Measurements from ENCODE around the gene EPB41L4B. TPM values are rescaled to one million over a fixed set of nuclear protein-coding genes. Genes with fewer than 3 reads are reported as not detected.

The EPB41L4B gene
- total RNA-seq, 1 experiment from 2014 or later = 20.2 TPM

DNA sequence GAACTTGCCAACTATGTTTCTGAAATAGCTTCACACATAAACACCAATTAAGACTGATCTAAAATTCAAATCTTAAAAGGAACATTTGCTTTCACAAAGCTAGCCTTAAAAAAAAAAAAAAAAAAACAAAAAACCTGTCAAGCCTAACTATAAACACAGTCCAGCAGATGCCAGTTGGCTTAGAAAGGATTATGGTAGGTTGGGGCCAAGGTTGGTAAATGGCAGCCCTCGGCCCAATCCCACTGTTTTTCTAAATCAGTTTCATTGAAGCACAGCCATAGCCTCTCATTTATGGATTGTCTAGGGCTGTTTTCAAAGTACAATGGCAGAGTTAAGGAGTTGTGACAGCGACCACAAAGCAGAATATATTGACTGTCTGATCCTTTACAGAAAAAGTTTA is 78.1 kb downstream of the EPB41L4B start:
- TF ChIP-seq, protein P1, sequence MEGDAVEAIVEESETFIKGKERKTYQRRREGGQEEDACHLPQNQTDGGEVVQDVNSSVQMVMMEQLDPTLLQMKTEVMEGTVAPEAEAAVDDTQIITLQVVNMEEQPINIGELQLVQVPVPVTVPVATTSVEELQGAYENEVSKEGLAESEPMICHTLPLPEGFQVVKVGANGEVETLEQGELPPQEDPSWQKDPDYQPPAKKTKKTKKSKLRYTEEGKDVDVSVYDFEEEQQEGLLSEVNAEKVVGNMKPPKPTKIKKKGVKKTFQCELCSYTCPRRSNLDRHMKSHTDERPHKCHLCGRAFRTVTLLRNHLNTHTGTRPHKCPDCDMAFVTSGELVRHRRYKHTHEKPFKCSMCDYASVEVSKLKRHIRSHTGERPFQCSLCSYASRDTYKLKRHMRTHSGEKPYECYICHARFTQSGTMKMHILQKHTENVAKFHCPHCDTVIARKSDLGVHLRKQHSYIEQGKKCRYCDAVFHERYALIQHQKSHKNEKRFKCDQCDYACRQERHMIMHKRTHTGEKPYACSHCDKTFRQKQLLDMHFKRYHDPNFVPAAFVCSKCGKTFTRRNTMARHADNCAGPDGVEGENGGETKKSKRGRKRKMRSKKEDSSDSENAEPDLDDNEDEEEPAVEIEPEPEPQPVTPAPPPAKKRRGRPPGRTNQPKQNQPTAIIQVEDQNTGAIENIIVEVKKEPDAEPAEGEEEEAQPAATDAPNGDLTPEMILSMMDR (IDR thresholded peaks at IDR 0.05; ENCODE audit: unreplicated experiment) = no peak
- no peak overlapping the region for H3K4me3 Mint-ChIP-seq (ENCODE audit: unreplicated experiment)
- H3K36me3 Mint-ChIP-seq (ENCODE audit: insufficient read depth, unreplicated experiment) = peaks cover 34% of the 10 kb centered on the region
- BruUV-seq (replicated peaks) = no TSS peak
- H3K27ac Mint-ChIP-seq (ENCODE audit: low read depth, unreplicated experiment) = no peak overlapping the region
- no peaks in the 10 kb centered on the region for H3K9me3 Mint-ChIP-seq (ENCODE audit: unreplicated experiment)
- intact Hi-C loops (cut with micrococcal nuclease) = no loop called here
- H3K27me3 Mint-ChIP-seq (ENCODE audit: insufficient read depth, unreplicated experiment) = no peaks in the 10 kb centered on the region
- ChIA-PET CTCF (interaction anchor here (0.6 to 1.6 kb wide), 4 partner anchors 16 to 78 kb away, joined by 3 to 8 read pairs (median 4); partner anchors contain the start of gene EPB41L4B), POLR2A (interaction anchor here (0.8 to 1.0 kb wide), 3 partner anchors 10 to 107 kb away, joined by 3 to 4 read pairs (median 3); no protein-coding TSS in a partner anchor)
- H3K4me1 Mint-ChIP-seq (ENCODE audit: insufficient read depth, unreplicated experiment) = peaks cover 28% of the 10 kb centered on the region
- DNase-seq (ENCODE audit: unreplicated experiment) = no peak

DNA sequence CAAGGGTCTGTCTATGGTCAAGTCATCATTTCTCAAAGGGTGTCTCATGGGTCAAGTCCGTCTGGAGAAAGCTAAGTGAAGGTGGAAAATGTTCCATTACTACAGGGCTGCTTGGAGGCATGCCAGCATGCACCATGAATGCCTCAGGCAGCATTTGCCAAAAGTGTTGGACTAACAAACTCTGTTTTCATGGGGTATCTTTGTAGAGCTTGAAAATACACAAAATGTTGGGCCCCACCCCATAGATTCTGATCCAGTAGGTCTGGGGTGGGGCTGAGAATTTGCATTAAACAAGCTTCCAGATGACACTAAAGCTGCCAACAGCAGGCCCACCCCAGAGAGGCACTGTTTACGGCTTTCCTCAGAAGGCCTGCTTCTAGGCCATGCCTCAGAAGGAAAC is 78.8 kb downstream of the EPB41L4B start:
- Mint-ChIP-seq H3K27me3 (ENCODE audit: insufficient read depth, unreplicated experiment) (no peaks in the 10 kb centered on the region), H3K27ac (ENCODE audit: low read depth, unreplicated experiment) (no peak overlapping the region), H3K4me1 (ENCODE audit: insufficient read depth, unreplicated experiment) (peaks cover 34% of the 10 kb centered on the region), H3K36me3 (ENCODE audit: insufficient read depth, unreplicated experiment) (peaks cover 31% of the 10 kb centered on the region), H3K4me3 (ENCODE audit: unreplicated experiment) (no peak overlapping the region), H3K9me3 (ENCODE audit: unreplicated experiment) (no peaks in the 10 kb centered on the region)
- intact Hi-C loops (cut with micrococcal nuclease) = no loop called here
- no TSS peak for BruUV-seq (replicated peaks)
- DNase-seq (ENCODE audit: unreplicated experiment) = no peak
- TF ChIP-seq, protein P1 (IDR thresholded peaks at IDR 0.05; ENCODE audit: unreplicated experiment) = no peak
- ChIA-PET CTCF (interaction anchor here (0.6 to 1.6 kb wide), 4 partner anchors 39 to 79 kb away, joined by 3 to 4 read pairs (median 4); partner anchors contain the start of gene EPB41L4B), POLR2A (interaction anchor here (0.5 kb wide), 1 partner anchor 133 kb away, joined by 3 read pairs; no protein-coding TSS in a partner anchor)

DNA sequence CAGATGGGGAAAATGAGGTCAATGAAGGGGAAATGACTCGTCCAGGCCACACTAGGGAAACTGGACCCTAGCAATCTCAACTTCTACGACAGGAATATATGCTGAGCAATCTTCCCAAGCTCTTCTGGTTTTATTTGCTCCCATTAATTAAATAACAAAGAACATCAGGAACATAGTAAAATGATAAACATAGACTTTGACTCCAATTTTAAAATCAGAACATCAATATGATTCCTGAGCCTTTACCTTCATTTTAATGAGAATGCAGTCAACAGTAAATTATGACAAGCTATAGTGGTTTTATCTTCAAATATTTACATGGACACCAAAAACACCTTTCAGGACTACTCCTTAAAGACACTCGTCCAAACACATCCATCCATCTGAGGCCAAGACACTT is 79.7 kb downstream of the EPB41L4B start:
- intact Hi-C loops (cut with micrococcal nuclease) = no loop called here
- no peaks in the 10 kb centered on the region for H3K9me3 Mint-ChIP-seq (ENCODE audit: unreplicated experiment)
- CTCF ChIA-PET = interaction anchor here (0.8 to 1.2 kb wide), 5 partner anchors 10 to 106 kb away, joined by 3 to 4 read pairs (median 3); no protein-coding TSS in a partner anchor
- TF ChIP-seq, protein P1 (IDR thresholded peaks at IDR 0.05; ENCODE audit: unreplicated experiment) = no peak
- H3K27me3 Mint-ChIP-seq (ENCODE audit: insufficient read depth, unreplicated experiment) = no peaks in the 10 kb centered on the region
- H3K4me1 Mint-ChIP-seq (ENCODE audit: insufficient read depth, unreplicated experiment) = peaks cover 34% of the 10 kb centered on the region
- peaks cover 32% of the 10 kb centered on the region for H3K36me3 Mint-ChIP-seq (ENCODE audit: insufficient read depth, unreplicated experiment)
- H3K4me3 Mint-ChIP-seq (ENCODE audit: unreplicated experiment) = no peak overlapping the region
- no TSS peak for BruUV-seq (replicated peaks)
- H3K27ac Mint-ChIP-seq (ENCODE audit: low read depth, unreplicated experiment) = no peak overlapping the region
- POLR2A ChIA-PET = interaction anchor here (0.8 kb wide), 1 partner anchor 13 kb away, joined by 3 read pairs; no protein-coding TSS in a partner anchor
- no peak for DNase-seq (ENCODE audit: unreplicated experiment)

DNA sequence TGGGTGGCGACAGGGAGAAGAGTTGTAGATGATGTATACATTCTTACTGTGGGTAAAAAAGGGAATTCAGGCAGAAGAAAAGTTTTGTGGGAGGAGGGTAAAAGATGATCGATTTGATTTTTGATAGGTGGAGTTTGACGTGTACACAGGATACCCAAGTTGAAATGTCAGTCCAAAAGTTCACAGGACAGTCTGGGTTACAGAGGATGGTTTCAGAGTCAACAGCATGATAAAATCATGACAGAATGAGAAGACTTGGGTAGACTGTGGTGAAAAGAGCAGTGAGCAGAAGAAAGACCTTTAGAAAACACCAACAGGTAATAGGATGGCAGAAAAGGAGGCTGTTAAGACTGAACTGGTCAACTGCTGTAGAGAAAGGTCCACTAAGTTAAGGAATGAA is 81.6 kb downstream of the EPB41L4B start:
- BruUV-seq (replicated peaks) = no TSS peak
- ChIA-PET CTCF (interaction anchor here (1.5 kb wide), 1 partner anchor 56 kb away, joined by 11 read pairs; no protein-coding TSS in a partner anchor), POLR2A (interaction anchor here (2.2 kb wide), 1 partner anchor 15 kb away, joined by 9 read pairs; no protein-coding TSS in a partner anchor)
- intact Hi-C loops (cut with micrococcal nuclease) = loop anchor here (10.0 kb wide), 1 partner anchor 124 kb away; the partner anchor contains the start of gene TMEM245
- no peaks in the 10 kb centered on the region for H3K9me3 Mint-ChIP-seq (ENCODE audit: unreplicated experiment)
- TF ChIP-seq, protein P1 (IDR thresholded peaks at IDR 0.05; ENCODE audit: unreplicated experiment) = no peak
- H3K4me1 Mint-ChIP-seq (ENCODE audit: insufficient read depth, unreplicated experiment) = peaks cover 34% of the 10 kb centered on the region
- H3K36me3 Mint-ChIP-seq (ENCODE audit: insufficient read depth, unreplicated experiment) = peaks cover 34% of the 10 kb centered on the region
- peak overlapping the region; percentile 22 for H3K4me3 Mint-ChIP-seq (ENCODE audit: unreplicated experiment)
- DNase-seq (ENCODE audit: unreplicated experiment) = no peak
- no peaks in the 10 kb centered on the region for H3K27me3 Mint-ChIP-seq (ENCODE audit: insufficient read depth, unreplicated experiment)
- peak overlapping the region; percentile 84 for H3K27ac Mint-ChIP-seq (ENCODE audit: low read depth, unreplicated experiment)

All from MCF 10A (cell line).